GM21360 (cell line): ENCODE measurements around the gene STAC2.
"Not testable (repeated sequence)": the region's sequence is repeated elsewhere in the genome, so short reads cannot be mapped to it uniquely, and the experiment has no call there.

Experiments used
- ATAC-seq: cut with Tn5 transposase; IDR thresholded peaks from one replicate; pipeline ENCODE4 v1.9.1; 2021; ENCODE audit warnings: mild to moderate bottlenecking, moderate library complexity; ENCODE audit not compliant: unreplicated experiment

STAC2 gene

GRCh38 chr17:39191750-39192510 is 33.8 kb downstream of the STAC2 start:
- no peak for ATAC-seq

DNA sequence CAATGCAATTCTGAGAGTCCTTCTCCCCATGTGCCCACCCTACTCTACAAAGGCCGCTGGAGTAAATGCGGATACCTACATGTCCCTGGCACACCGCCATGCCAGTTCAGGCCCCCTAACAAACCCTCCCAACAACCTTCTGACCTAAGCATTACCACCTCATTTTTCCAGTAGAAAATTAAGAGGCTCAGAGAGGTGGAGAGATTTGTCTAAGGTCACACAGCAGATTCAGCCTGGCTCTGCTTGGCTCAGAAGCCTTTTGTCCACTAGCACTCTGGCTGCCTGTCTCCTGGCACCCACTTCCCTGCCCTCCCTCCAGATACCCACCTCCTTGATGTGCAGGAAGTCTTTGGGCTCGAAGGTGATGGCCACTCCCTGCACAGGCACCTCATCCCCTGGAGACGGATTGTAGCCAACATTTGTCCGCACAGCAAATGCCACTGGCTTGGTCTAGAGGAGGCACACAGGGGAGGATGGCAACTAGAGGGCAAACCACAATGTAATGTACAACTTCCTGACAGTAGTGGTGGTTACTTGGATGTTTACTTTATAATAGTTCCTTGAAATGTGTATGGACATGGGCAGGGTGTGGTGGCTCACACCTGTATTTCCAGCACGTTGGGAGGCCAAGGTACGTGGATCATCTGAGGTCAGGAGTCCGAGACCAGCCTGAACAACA is 38.5 kb downstream of the STAC2 start:
- ATAC-seq = no peak

DNA sequence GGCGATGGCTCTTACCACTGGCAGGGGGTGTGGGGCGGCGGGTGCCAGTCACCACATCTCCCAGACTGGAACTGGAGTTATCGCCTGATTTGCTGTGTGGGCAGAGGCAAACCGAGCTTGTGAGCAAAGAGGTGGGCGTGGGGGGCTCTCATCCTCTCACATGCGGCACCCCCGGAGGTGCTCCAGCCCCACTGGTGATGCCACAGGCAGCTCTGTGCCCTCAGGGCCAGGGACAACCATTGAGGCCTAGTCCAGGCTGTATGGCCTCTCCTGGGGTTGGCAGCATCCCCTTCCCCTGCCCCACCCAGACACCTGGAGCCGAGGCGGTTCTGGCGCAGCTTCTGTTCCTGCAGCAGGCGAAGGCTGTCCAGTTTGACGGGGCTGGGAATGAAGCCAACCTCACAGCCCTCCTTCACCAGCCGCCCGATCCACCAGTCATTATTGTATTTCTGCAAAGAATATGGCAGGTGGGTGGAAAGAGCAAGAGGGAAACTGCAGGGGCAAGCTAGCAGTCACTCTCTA is 39.2 kb downstream of the STAC2 start:
- ATAC-seq = no peak

DNA sequence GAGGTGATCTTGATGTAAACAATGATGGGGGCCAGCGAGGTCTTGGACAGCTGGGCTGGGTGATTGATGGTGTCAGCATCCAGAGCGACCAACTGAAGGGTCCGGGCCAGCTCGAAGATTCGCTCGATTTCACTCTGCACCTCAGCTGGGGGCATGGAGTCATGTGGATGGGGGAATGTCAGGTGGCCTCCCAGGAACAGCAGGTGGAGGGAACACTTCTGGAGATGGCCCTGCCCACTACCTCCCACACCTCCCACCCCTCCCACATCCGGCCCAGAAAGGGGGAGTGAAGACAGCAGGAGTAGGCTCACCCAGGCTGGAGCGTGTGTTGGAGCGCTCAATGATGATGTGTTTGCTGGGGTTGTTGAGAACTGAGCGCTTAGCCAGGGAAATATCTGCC is 42.0 kb downstream of the STAC2 start:
- ATAC-seq = no peak

- ATAC-seq = no peak
Observed at GRCh38 chr17:39183045-39183444, 42.7 kb downstream of the STAC2 start.

GRCh38 chr17:39181303-39181702 is 44.4 kb downstream of the STAC2 start:
- no peak for ATAC-seq

DNA sequence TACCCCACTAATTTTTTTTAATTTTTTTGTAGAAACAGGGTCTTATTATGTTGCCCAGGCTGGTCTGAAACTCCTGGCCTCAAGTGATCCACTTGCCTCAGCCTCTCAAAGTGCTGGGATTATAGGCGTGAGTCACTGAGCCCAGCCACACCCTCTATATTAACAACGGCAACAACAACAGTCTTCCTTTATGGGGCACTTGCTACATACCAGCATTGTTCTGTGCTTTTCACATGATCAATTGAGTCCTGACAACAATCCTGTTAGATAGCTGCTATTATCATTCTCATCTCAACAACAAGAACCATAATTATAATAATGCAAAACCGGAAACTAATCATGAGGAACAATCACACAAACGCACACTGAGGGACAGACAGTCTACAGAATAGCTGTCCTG is 47.2 kb downstream of the STAC2 start:
- ATAC-seq = no peak

DNA sequence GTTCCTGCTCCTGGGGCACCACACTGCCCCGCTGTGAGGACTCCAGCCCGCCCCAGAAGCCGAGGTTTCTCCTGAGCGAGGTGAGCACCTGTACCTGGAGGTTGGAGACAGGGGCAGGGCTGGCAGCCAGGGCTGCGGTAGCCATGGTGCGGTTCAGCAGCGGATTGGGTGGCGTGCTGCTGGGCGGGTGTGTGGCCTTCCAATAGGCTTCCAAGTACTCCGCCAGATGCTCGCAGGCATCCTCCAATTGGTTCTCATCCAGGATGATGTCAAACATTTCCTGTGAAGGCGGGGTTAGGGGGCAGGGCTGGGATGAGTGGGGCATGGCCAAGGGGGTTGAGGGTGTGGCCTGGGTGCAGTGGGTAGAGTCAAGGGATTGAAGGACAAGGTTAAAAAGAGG is 48.5 kb downstream of the STAC2 start:
- ATAC-seq = no peak

DNA sequence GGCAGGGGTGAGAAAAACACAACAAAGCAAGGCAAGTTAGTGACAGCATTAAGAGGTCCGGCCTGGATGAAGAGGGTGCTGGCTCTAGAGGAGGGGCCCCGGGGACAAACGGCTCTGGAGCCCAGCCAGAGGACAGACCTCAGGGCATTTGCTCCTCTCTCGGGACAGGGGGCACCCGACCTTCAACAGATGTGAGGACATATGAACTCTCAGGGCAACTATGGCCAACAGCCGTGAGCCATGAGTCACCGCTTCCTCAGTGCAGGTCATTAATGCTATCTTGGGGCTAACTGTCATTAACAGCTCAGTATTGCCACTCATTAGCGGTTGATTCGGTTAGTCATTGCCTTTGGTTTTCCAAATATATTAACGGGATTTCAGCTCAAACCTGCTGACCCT is 50.1 kb downstream of the STAC2 start:
- ATAC-seq = no peak

DNA sequence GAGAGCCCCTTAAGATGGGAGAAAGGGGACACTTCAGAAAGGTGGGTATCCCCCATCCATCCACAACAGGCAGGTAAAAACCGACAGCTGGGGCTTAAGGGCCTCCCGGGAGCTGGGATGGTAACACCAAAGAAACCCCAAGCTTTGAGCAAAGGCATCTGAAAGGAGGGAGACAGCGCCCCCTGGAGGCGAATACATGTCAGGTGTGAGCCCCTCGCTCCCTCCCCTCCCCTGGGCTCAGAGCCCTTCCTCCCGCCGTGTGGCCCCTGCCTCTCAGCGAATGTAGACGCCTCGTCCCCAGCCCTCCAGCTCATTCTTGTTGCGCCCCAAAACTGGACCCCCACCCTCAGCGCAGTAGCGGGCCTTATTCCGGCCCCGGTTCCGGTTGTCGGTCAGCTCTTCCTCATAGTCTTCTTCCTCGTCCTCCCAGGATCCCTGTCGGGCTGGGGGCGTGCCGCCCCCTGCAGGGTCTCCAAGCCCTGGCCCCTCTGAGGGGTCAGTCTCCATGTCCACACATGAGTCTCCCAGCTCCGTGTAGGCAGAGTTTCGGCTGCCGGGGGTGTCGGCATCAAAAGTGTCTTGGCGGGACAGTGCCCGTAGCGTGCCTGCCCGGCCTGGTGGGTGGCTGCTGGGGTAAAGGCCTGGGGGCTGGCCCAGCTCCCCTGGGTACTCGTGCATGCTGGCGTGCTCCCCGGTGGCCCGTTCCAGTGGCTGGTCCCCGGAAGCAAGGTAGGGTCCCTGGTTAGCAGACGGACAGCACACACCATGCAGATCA is 50.6 kb downstream of the STAC2 start:
- ATAC-seq = no peak

DNA sequence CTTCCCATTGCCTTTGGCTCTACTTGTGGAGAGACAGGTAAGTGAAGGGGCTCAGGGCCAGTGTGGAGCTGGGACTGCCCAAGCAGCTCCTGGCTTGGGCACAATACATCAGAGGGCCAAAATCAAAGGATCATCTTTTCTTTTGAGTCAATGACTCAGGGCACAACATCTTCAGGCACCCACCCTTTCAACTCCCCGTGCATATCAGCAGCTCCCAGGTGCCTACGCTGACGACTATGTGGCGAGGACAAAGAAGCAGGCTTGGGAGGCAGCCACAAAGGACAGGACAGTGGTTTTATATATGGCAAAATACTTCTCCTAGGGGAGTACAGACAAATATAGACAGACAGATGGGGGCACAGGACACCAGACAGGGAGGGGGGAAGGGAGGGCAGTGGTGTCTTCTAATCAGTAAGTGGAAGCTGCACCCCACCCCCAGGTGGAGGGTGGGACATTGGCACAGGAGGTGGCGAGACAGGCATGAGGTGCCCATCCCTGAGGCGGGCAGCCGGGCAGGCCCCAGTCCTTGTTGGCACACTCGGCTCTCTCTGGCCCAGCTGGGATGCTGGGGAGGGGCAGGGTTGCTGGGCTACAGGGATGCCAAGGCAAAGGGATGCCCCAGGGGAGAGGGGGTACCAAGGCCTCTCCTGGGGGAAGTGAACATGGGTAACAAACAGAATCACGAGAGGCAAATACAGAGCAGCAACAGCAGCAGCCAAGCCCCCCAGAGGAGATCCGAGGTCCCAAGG is 52.0 kb downstream of the STAC2 start:
- no peak for ATAC-seq

- ATAC-seq = no peak
Observed at GRCh38 chr17:39173080-39173479, 52.7 kb downstream of the STAC2 start.

- no peak for ATAC-seq
Observed at GRCh38 chr17:39171933-39172332, 53.8 kb downstream of the STAC2 start.

GRCh38 chr17:39170558-39170957 is 55.2 kb downstream of the STAC2 start:
- no peak for ATAC-seq

DNA sequence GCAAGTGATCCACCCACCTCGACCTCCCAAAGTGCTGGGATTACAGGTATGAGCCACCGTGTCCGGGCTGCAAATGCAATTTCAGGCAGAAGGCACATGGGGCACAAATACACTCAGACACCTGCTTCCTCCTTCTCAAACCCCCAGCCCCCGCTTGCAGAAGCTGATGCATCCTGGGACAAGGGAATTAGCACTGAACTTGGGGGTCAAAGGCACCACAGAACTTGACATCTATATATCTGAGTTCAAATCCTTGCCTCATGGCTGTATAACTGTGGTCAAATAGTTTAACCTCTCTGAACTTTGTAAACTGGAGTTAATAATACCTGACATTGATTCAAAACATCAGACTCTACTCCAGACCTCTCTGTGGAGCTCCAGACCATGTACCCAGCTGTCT is 55.6 kb downstream of the STAC2 start:
- no peak for ATAC-seq

- ATAC-seq = no peak
Observed at GRCh38 chr17:39169518-39169917, 56.2 kb downstream of the STAC2 start.

- no peak for ATAC-seq
Observed at GRCh38 chr17:39169101-39169500, 56.6 kb downstream of the STAC2 start.

GRCh38 chr17:39168503-39168902 is 57.2 kb downstream of the STAC2 start:
- ATAC-seq = not testable (repeated sequence)

GRCh38 chr17:39167476-39167875 is 58.3 kb downstream of the STAC2 start:
- no peak for ATAC-seq

DNA sequence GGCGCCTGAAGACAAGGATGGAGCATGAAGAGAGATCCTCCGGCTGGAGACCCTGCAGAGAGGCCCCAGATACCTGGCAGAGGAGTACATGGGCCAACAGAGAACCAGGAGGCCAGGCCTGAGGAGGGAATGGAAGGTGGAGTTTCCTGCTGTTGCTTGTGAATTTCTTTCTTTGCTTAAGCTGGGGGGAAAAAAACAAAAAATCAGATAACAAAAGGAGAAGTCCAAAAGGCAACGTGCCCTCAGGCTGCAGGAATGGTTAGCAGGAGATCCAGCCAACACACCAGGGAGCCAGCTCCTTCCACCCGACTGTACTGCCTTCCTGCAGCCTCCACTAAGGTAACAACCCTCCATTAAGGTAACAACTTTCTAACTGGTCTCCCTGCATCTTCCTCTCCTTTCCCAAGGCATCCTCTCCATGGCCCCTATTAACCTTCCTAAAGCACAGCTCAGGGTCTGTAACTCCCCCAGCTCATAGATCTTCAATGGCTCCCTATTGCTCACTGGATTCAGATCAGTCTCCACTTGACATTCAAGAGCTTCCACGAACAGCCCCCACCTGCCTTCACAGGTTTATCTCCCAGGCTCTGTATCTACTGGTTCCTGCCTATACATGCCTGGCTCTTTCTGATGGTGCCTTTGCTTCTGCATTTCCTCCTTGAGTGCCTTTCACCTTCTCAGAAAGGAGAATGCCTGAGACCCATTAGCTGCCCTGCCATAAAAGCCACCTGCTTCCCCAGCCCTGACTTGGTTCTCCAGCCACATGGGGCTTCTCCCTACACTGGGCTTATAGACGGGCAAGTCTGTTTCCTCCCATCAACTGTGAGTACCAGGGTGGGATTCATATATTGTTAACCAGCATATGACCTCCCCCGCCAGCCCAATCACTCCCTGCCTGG is 59.1 kb downstream of the STAC2 start:
- ATAC-seq = no peak
